Left ventricle myocardium superior (tissue), 1 donor: Measurements from ENCODE around the gene RALGAPA2. TPM values are rescaled to one million over a fixed set of nuclear protein-coding genes. Genes with fewer than 3 reads are reported as not detected.

Experiments
- ATAC-seq: fragments of 200-7000 bp; cut with Tn5 transposase; one replicate; pipeline ENCODE4 v1.9.1; 2020; ENCODE audit warnings: mild to moderate bottlenecking, moderate library complexity
- DNase-seq: peaks from one replicate; pipeline ENCODE4 v3.0.0-alpha.2; 2020
- intact Hi-C: fragments of 100-400 bp; cut with micrococcal nuclease; formaldehyde crosslinking; loops from one replicate; pipeline ENCODE4 v1.11.0; 2022
- total RNA-seq: library from RNA; stranded (reverse); fragmentation: NEBNext Ultra II Directional; extraction: Animal tissue kit (Norgen Biotek cat#: 25700); gene quantifications from one replicate; pipeline ENCODE4 v1.2.1, GENCODE V29; 2021
- donor health status: DM: no; HTN: yes; CAD: no; lungs with severe emphysema.

Gene RALGAPA2
- total RNA-seq, 1 donor from 2014 or later: 18.9 TPM

DNA sequence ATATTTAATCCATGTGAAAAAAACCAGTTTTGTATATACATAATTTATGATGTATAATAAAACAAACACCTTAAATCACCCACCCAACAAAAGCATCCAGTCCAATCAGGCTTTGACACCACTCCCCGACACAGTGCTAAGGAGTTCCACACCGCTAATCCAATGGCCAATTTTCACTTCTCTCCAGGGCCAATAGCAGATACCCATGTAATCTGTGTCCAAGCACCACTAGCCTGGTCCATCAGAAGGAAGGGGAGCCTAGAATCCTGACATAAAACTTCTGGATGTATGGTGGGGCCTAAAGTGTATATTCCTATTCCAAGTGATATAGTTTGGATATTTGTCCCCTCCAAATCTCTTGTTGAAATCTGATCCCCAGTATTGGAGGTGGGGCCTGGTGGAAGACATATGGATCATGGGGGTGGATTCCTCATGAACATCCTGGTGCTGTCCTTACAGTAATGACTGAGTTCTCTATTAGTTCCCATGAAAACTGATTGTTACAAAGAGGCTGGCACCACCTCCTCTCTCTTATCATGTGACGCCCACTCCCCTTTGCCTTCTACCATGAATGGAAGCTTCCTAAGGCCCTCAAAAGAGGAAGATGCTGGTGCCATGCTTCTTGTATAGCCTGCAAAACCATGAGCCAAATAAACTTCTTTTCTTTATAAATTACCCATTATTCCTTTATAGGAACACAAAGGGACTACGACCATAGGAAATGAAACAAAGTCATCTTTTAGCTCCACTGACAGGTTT lies 20.8 kb downstream of the RALGAPA2 start:
- no peak for ATAC-seq
- intact Hi-C loops: no loop called here

GRCh38 chr20:20690676-20691476 lies 21.6 kb downstream of the RALGAPA2 start:
- ATAC-seq (peak; percentile 51), DNase-seq (no peak)
- intact Hi-C loops: no loop called here

More for the DNA sequence above, 20.8 kb downstream of the RALGAPA2 start:
- no peak for DNase-seq

- intact Hi-C loops: no loop called here
- ATAC-seq: no peak
- no peak for DNase-seq
Measured at GRCh38 chr20:20687319-20687718, 25.1 kb downstream of the RALGAPA2 start.

- intact Hi-C loops: no loop called here
- DNase-seq: no peak
- ATAC-seq: no peak
Measured at GRCh38 chr20:20685635-20686034, 26.8 kb downstream of the RALGAPA2 start.

GRCh38 chr20:20683481-20684321 lies 28.7 kb downstream of the RALGAPA2 start:
- ATAC-seq (no peak), DNase-seq (no peak)
- intact Hi-C loops: no loop called here

DNA sequence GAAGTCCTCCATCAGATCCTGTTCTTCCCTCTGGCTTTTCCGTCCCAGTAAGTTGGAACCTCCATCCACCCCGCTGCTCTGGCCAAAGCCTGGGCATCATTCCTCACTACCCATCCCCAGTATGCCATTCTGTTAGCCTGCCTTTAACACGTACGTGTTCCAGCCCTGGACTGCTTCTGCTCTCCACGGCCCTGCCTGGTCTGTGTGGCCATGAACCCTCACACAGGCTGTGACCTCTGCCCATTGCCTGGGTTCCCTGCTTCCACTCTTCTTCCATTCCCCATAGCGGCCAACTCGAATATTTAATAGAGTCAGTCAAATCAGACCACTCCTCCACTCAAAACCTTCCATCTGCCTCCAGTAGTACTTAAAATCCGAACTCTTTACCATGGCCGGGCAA lies 29.4 kb downstream of the RALGAPA2 start:
- DNase-seq (no peak), ATAC-seq (no peak)
- intact Hi-C loops: no loop called here

- intact Hi-C loops: no loop called here
- ATAC-seq (no peak), DNase-seq (no peak)
Measured at GRCh38 chr20:20680991-20681508, 31.4 kb downstream of the RALGAPA2 start.

- intact Hi-C loops: no loop called here
Measured at GRCh38 chr20:20679316-20679715, 33.1 kb downstream of the RALGAPA2 start.

GRCh38 chr20:20677186-20677585 lies 35.3 kb downstream of the RALGAPA2 start:
- no peak for ATAC-seq
- intact Hi-C loops: no loop called here
- no peak for DNase-seq

More at GRCh38 chr20:20679316-20679715, 33.1 kb downstream of the RALGAPA2 start:
- ATAC-seq: no peak
- no peak for DNase-seq

GRCh38 chr20:20668639-20669038 lies 43.8 kb downstream of the RALGAPA2 start:
- ATAC-seq (peak; percentile 63), DNase-seq (no peak)
- intact Hi-C loops: no loop called here

DNA sequence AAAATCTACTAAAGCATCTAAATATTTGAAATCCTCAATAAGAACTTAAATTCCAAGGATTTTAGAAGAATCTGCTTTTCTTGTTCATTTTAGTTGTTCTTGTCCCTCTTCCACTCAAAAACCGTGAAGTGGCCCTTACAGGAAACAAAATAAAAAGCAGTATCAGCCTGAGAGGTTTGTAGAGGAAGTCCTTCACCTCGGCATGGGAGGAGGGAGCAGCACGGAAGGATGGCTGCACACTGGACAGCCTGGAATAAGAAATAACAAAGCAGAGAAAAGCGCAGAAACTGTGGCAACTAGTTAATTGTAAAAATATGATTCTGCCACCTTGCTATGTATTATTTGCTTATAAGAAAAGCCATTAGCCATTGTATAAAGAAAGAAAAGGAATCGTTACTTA lies 46.1 kb downstream of the RALGAPA2 start:
- ATAC-seq: no peak
- intact Hi-C loops: no loop called here
- DNase-seq: no peak

DNA sequence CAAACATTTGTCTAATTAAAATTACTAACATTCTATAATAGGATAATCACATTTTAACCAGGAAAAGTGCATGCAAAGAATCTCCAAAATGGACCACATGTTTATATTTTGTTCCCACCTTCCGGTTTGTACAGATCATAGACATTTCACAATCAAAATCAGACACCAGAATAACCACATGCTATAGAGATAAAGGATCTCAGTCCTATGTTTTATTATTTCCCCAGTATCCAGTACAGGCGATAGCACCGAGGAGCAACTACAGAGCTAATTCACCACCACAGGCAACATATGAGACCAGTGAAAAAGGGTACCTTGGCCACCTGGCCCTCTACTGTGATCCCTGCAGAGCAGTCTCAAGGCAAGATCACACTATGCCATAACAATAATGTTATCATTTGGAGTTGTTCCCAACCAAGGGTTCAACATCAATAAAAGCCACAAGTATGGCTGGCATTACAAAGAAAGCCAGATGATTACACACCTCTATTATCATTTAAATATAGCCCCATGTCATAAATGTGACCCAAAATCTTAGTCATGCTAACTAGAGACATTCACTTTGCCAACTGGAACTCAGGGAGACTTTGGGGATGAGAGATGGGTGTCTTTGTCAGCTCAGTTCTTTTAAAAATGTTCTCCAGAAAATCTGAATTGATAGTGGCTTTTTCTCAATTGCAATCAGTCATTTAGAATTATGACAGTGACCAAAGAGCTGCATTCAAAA lies 46.7 kb downstream of the RALGAPA2 start:
- intact Hi-C loops: loop anchor here (1.0 kb wide), 1 partner anchor 160 kb away; no protein-coding TSS in a partner anchor
- ATAC-seq (no peak), DNase-seq (no peak)

DNA sequence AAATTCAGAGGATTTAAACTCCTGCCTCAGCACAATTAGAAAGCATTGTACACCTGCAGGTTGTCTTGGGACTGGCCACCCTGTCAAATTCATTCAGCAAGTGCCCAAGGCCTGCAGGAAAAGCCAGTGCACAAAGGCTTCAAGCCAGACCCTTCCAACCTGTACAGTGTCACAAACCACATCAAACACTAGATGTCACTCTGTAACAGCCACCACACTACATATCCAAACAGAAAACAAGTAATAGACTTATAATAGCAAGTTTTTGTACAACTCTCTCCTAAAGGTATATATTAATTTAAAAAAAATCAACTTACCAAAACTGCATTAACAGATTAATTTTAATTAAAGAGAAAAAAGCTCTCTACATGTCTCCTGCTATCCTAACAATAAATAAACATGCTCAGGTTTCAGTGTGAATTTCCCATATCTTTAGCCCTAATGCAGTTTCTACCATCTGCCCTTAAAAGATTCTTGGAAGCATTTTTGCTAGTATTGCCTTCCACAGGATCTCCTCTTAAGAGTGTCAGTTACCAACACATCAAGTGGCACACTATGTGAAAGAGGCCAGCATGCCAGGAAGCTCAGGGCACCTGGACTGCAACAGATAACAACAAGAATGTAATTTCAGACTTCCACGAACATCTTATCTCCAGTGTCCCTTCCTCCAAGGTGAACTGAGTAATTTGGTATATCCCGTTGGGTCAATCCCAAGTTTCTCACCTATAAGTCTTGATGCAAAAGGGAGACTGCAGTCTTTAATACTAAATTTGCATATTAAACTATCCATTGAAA lies 47.5 kb downstream of the RALGAPA2 start:
- ATAC-seq (peak; percentile 87), DNase-seq (no peak)
- intact Hi-C loops: loop anchor here (1.0 kb wide), 1 partner anchor 160 kb away; no protein-coding TSS in a partner anchor

DNA sequence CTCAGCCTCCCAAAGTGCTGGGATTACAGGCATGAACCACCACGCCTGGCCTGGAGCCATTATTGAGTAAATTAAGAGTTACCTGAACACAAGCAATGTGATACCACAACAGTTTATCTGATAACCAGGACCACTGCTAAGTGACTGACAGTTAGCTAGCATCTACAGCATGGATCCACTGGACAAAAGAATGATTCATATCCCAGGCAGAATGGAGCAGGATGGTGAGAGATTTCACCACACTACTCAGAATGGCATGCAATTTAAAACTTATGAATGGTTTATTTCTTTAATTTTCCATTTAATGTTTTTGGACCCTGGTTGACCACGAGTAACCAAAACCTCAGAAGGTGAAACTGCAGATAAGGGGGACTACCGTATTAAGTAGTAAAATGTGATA lies 48.6 kb downstream of the RALGAPA2 start:
- intact Hi-C loops: no loop called here
- DNase-seq (no peak), ATAC-seq (no peak)

DNA sequence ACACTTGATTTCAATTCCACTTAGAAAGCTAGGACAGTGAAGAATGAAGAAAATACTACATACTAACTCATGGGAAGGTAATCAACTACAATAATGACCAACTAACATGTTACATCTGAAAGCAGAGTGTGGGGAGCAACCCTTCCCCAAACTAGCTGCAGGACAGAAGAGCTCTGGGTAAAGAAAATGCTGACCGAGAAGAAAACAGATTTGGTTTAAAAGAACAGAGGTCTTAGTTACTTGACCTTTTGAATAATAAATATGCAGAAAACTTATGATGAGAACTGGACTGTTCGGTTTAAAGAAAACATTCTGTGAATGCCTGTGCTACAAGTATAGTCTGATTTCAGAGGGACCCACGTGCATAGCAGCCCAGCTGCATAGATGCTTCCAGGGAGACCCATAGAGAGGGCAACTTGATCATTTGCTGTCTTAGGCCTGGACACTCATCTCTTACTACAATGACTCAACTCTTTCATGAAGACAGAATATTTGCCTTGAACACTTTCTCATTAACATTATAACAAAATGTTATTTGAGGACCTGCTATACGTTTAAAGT lies 53.5 kb downstream of the RALGAPA2 start:
- DNase-seq (no peak), ATAC-seq (no peak)
- intact Hi-C loops: no loop called here

DNA sequence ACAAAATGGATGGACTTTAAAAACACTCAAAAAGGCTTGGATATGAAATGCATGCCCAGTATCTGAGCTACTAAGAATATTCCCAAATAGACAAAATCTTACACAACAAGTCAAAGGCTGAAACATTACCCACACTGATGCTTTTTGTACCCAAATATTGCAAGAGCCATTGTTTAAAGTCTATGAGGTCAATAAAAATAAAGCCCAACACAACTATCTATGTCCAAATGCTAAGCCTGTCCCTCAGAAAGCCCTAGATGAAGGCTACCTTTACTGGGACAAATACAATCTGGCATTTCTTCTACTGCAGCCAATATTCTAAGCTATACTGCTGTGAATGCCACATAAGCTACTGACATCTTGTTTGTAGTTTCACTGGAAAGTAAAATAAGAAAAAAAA lies 54.3 kb downstream of the RALGAPA2 start:
- ATAC-seq: no peak
- intact Hi-C loops: no loop called here

DNA sequence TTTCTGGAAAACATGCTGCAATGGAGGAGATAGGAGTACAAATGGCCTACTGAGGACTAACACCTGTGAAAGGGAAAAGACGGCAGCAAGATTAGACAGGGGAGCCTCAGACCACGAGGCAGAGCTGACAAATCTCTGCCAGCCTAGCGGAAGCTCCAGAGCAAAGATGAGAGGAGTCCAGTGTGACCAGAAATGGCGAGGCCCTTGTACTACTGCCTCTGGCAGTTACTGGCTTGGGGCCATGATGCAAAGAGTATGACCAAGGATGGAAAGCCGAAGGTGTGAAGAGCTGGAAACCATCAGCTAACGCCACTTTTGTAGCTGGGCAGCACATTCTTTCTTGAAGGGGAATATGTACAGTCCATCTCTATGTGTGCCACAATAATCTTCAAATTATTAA lies 55.4 kb downstream of the RALGAPA2 start:
- ATAC-seq (no peak), DNase-seq (no peak)
- intact Hi-C loops: no loop called here

More for the DNA sequence above, 54.3 kb downstream of the RALGAPA2 start:
- no peak for DNase-seq

- intact Hi-C loops: no loop called here
- DNase-seq (no peak), ATAC-seq (no peak)
Measured at GRCh38 chr20:20655883-20656282, 56.6 kb downstream of the RALGAPA2 start.
